Tibial nerve (tissue), 4 donors: Measurements from ENCODE around the gene SPC24. TPM values are rescaled to one million over a fixed set of nuclear protein-coding genes. Genes with fewer than 3 reads are reported as not detected.

Experiments used
- DNase-seq, 2 donors: peaks; one replicate each; pipeline ENCODE4 v3.0.0-alpha.2; 2019; ENCODE audit warnings: low spot score in 2 of 2
- H3K27ac ChIP-seq, 4 donors: fragments of 200-600 bp; sonication (generic) in 3 of 4; one replicate each; pipeline ENCODE4 v1.5.1; 2017 to 2019; ENCODE audit warnings: mild to moderate bottlenecking in 1 of 4
- H3K27me3 ChIP-seq, 2 donors: fragments of 200-600 bp; sonication (generic) in 1 of 2; one replicate each; pipeline versions ENCODE4 v1.5.1 to v1.6.0; 2017 to 2019
- H3K36me3 ChIP-seq, 3 donors: fragments of 200-600 bp; sonication (generic); one replicate each; pipeline ENCODE4 v1.5.1; 2018 to 2019
- H3K4me1 ChIP-seq, 4 donors: fragments of 200-600 bp; sonication (generic) in 3 of 4; one replicate each; pipeline ENCODE4 v1.5.1; 2017 to 2019
- H3K4me3 ChIP-seq, 4 donors: fragments of 200-600 bp; sonication (generic) in 3 of 4; one replicate each; pipeline ENCODE4 v1.5.1; 2017 to 2019; ENCODE audit warnings: mild to moderate bottlenecking in 1 of 4, moderate library complexity in 1 of 4
- H3K9me3 ChIP-seq, 4 donors: fragments of 200-600 bp; sonication (generic) in 3 of 4; one replicate each; pipeline ENCODE4 v1.5.1; 2017 to 2019
- CTCF ChIP-seq, 5 experiments: fragments of 200-600 bp in 3 of 5; fragments of 450-650 bp in 2 of 5; sonication (generic) in 3 of 5; IDR thresholded peaks; one replicate each; pipeline ENCODE4 v1.5.1; 2016 to 2019; ENCODE audit warnings: antibody characterized with exemption in 5 of 5, mild to moderate bottlenecking in 3 of 5, moderate library complexity in 2 of 5
- EP300 ChIP-seq, 2 donors: sonication (generic); formaldehyde crosslinking; IDR thresholded peaks; one replicate each; pipeline ENCODE4 v1.6.1; 2017; ENCODE audit warnings: antibody characterized with exemption in 2 of 2, mild to moderate bottlenecking in 1 of 2
- POLR2A ChIP-seq, 2 donors: fragments of 450-650 bp; IDR thresholded peaks; one replicate each; pipeline ENCODE4 v1.6.1; 2017; ENCODE audit warnings: antibody characterized with exemption in 2 of 2, mild to moderate bottlenecking in 2 of 2, moderate library complexity in 2 of 2
- WGBS, 2 donors: methylation state at CpG; one replicate each; pipeline ENCODE4 v1.1.5; 2018; 5-methylcytosine and 5-hydroxymethylcytosine counted together
- total RNA-seq, 4 donors: library from RNA; depleted of rRNA; stranded (reverse); fragments of >200 nt; gene quantifications; one replicate each; pipeline ENCODE4 v1.1.0, GENCODE V29; 2016

Gene SPC24
- total RNA-seq, 4 donors from 2014 or later, result 2.6 to 20.4 (median 4.4) TPM

- Histone ChIP-seq H3K4me3 (no peak overlapping the region), H3K27me3 (no peaks in the 10 kb centered on the region), H3K4me1 (no peaks in the 10 kb centered on the region), H3K36me3 (peaks cover 4 to 98% (median 11%) of the 10 kb centered on the region in 3 donors), H3K9me3 (no peaks in the 10 kb centered on the region), H3K27ac (no peak overlapping the region)
- TF ChIP-seq POLR2A (IDR thresholded peaks at IDR 0.05), result no peak
- TF ChIP-seq CTCF (IDR thresholded peaks at IDR 0.05), result no peak
- no peak for TF ChIP-seq EP300 (IDR thresholded peaks at IDR 0.05)
- DNase-seq, result no peak
- WGBS, 2 donors, result 74 to 83% methylated on average over 11 of the region's 11 CpGs
These were observed 39.6 kb downstream of the SPC24 start for GRCh38 chr19:11115895-11116446.

GRCh38 chr19:11115042-11115441 lies 40.5 kb downstream of the SPC24 start:
- Histone ChIP-seq H3K4me1 (no peaks in the 10 kb centered on the region), H3K9me3 (no peaks in the 10 kb centered on the region), H3K36me3 (peaks cover 4 to 98% (median 8%) of the 10 kb centered on the region in 3 donors), H3K4me3 (no peak overlapping the region), H3K27me3 (no peaks in the 10 kb centered on the region), H3K27ac (no peak overlapping the region)
- DNase-seq, result no peak
- 90 to 95% methylated on average over 5 of the region's 5 CpGs for WGBS, 2 donors
- TF ChIP-seq CTCF (IDR thresholded peaks at IDR 0.05), result no peak
- no peak for TF ChIP-seq POLR2A (IDR thresholded peaks at IDR 0.05)
- no peak for TF ChIP-seq EP300 (IDR thresholded peaks at IDR 0.05)

- Histone ChIP-seq H3K27ac (no peak overlapping the region), H3K36me3 (peaks cover 4 to 100% (median 15%) of the 10 kb centered on the region in 3 donors), H3K27me3 (no peaks in the 10 kb centered on the region), H3K9me3 (no peaks in the 10 kb centered on the region), H3K4me1 (no peaks in the 10 kb centered on the region), H3K4me3 (no peak overlapping the region)
- WGBS, 2 donors, result 94 to 95% methylated on average over 20 to 27 of the region's 27 CpGs
- DNase-seq, result no peak
- TF ChIP-seq EP300 (IDR thresholded peaks at IDR 0.05) (no peak), POLR2A (IDR thresholded peaks at IDR 0.05) (no peak), CTCF (IDR thresholded peaks at IDR 0.05) (no peak)
These were observed 42.4 kb downstream of the SPC24 start for GRCh38 chr19:11113140-11113708.

GRCh38 chr19:11111771-11112144 lies 43.8 kb downstream of the SPC24 start:
- 86 to 90% methylated on average over 8 of the region's 8 CpGs for WGBS, 2 donors
- DNase-seq, result no peak
- Histone ChIP-seq H3K27ac (no peak overlapping the region), H3K4me3 (no peak overlapping the region), H3K9me3 (no peaks in the 10 kb centered on the region), H3K36me3 (peaks cover 4 to 100% (median 15%) of the 10 kb centered on the region in 3 donors), H3K27me3 (no peaks in the 10 kb centered on the region), H3K4me1 (no peaks in the 10 kb centered on the region)
- TF ChIP-seq CTCF (IDR thresholded peaks at IDR 0.05) (no peak), POLR2A (IDR thresholded peaks at IDR 0.05) (no peak)

DNA sequence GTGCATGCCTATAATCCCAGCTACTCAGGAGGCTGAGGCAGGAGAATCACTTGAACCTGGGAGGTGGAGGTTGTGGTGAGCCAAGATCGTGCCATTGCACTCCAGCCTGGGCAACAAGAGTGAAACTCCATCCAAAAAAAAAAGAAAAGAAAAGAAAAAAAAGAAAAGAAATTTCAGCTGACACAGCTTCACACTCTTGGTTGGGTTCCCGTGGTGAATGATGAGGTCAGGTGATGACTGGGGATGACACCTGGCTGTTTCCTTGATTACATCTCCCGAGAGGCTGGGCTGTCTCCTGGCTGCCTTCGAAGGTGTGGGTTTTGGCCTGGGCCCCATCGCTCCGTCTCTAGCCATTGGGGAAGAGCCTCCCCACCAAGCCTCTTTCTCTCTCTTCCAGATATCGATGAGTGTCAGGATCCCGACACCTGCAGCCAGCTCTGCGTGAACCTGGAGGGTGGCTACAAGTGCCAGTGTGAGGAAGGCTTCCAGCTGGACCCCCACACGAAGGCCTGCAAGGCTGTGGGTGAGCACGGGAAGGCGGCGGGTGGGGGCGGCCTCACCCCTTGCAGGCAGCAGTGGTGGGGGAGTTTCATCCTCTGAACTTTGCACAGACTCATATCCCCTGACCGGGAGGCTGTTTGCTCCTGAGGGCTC lies 44.3 kb downstream of the SPC24 start:
- Histone ChIP-seq H3K4me1 (no peaks in the 10 kb centered on the region), H3K27ac (no peak overlapping the region), H3K27me3 (no peaks in the 10 kb centered on the region), H3K4me3 (no peak overlapping the region), H3K9me3 (no peaks in the 10 kb centered on the region), H3K36me3 (peaks cover 4 to 100% (median 15%) of the 10 kb centered on the region in 3 donors)
- 80 to 87% methylated on average over 12 to 15 of the region's 15 CpGs for WGBS, 2 donors
- TF ChIP-seq CTCF (IDR thresholded peaks at IDR 0.05) (no peak), EP300 (IDR thresholded peaks at IDR 0.05) (no peak), POLR2A (IDR thresholded peaks at IDR 0.05) (no peak)
- no peak for DNase-seq
